Activated CD4-positive, alpha-beta T cell treated with anti-CD3 and anti-CD28 coated beads, Interleukin-2, amount 10 ng/mL, durations not matched to agents 7 days and 5 days (primary cell): Measurements from ENCODE around the gene OR5D14. TPM values are rescaled to one million over a fixed set of nuclear protein-coding genes. Genes with fewer than 3 reads are reported as not detected.

Experiments
- CTCF ChIA-PET: fragments of 350-600 bp; sonication (Branson Sonifier 250); formaldehyde crosslinking; loops from one replicate; lab custom pipeline; 2021; ENCODE audit warnings: antibody characterized with exemption; lab: Charles Lee
- POLR2A ChIA-PET: fragments of 350-600 bp; sonication (Branson Sonifier 250); formaldehyde crosslinking; loops from one replicate; lab custom pipeline; 2021; ENCODE audit warnings: antibody characterized with exemption; lab: Charles Lee
- DNase-seq: peaks from one replicate; pipeline ENCODE4 v3.0.0-alpha.2; 2020
- H3K27ac Mint-ChIP-seq: one replicate; pipeline ENCODE4 v1.8.0; 2021; ENCODE audit warnings: mild to moderate bottlenecking, moderate library complexity, mixed read lengths
- H3K27me3 Mint-ChIP-seq: one replicate; pipeline ENCODE4 v1.8.0; 2021; ENCODE audit warnings: mixed read lengths
- H3K36me3 Mint-ChIP-seq: one replicate; pipeline ENCODE4 v1.8.0; 2021; ENCODE audit warnings: low read depth, mixed read lengths
- H3K4me1 Mint-ChIP-seq: one replicate; pipeline ENCODE4 v1.8.0; 2021; ENCODE audit warnings: mixed read lengths
- H3K4me3 Mint-ChIP-seq: one replicate; pipeline ENCODE4 v1.8.0; 2021; ENCODE audit warnings: mild to moderate bottlenecking, moderate library complexity, mixed read lengths
- H3K9me3 Mint-ChIP-seq: one replicate; pipeline ENCODE4 v1.8.0; 2021; ENCODE audit warnings: mixed read lengths
- total RNA-seq, 2 experiments: library from RNA; stranded (reverse); gene quantifications; one replicate each; pipeline ENCODE4 v1.2.3, GENCODE V29; 2021

The OR5D14 gene
- total RNA-seq = not detected

DNA sequence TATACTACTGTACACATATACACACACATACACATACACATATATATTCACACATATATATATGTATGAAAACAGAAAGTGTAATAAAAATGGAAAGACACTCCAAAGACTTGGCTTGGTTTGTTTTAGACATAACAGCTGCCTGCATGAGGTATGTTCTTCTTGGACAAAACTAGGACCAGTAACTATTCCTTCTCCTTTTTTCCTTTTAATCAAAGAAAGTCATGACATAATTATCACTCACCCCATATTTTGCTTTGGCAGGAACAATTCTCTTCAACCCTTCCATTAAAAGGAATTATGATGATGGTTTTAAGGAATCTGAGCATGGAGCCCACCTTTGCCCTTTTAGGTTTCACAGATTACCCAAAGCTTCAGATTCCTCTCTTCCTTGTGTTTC lies at the start of gene OR5D14:
TSS of gene OR5D14 (plus strand) at position 301 of the 400 bp plus-strand sequence. CDS start at position 301, 0 bp downstream.
- POLR2A ChIA-PET = no interaction called here
- no peak within 1 kb of the TSS for H3K4me3 Mint-ChIP-seq
- CTCF ChIA-PET = no interaction called here

DNA sequence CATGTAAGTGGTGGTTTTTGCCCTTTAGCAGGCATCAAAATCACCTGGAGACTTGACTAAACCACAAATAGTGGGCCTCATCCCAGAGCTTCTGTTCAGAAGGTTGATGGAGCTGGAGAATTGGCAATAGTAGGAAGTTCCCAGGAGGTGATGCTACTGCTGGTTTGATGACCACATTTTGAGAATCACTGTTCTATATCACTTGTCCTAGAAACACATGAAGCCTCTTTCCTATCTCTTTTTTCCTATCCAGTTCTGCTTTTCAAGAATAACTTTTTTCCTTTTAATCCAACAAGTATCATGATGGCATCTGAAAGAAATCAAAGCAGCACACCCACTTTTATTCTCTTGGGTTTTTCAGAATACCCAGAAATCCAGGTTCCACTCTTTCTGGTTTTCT lies 22.2 kb upstream of the OR5D14 start, which contains the start of gene OR5D13:
TSS of gene OR5D13 (plus strand) at position 301 of the 400 bp plus-strand sequence. CDS start at position 301, 0 bp downstream.
- no peaks in the 10 kb centered on the region for H3K27me3 Mint-ChIP-seq
- H3K4me1 Mint-ChIP-seq = no peaks in the 10 kb centered on the region
- H3K4me3 Mint-ChIP-seq = no peak within 1 kb of the TSS
- POLR2A ChIA-PET = no interaction called here
- CTCF ChIA-PET = no interaction called here
- H3K36me3 Mint-ChIP-seq = no peaks in the 10 kb centered on the region
- H3K9me3 Mint-ChIP-seq = peaks cover 14% of the 10 kb centered on the region
- H3K27ac Mint-ChIP-seq = no peak within 1 kb of the TSS
- DNase-seq = no peak

More for the DNA sequence above, at the start of gene OR5D14:
- Mint-ChIP-seq H3K4me1 (no peaks in the 10 kb centered on the region), H3K36me3 (no peaks in the 10 kb centered on the region), H3K27ac (no peak within 1 kb of the TSS), H3K9me3 (peaks cover 17% of the 10 kb centered on the region), H3K27me3 (no peaks in the 10 kb centered on the region)
- no peak for DNase-seq

DNA sequence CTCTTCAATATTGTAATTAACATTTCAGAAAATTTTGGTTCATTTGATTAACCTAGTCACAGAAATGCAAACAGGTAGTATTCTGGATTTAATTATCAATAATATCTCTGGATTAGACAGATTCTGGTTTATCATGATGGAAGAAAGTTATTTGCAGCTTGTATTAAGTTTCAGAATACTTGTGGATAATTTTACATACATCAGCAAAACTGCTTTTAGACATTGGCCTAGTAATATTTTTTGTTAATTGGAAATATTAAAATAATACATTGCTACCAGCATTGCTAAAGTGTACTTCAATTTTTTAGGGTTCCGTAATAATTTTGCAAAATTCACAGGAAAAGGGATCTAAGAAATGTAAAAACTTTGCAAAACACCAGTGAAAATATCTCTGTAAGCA lies 3.8 kb upstream of the OR5D14 start:
- ChIA-PET POLR2A (no interaction called here), CTCF (no interaction called here)
- no peak overlapping the region for H3K4me3 Mint-ChIP-seq
- no peaks in the 10 kb centered on the region for H3K27me3 Mint-ChIP-seq
- no peak overlapping the region for H3K27ac Mint-ChIP-seq
- no peak for DNase-seq
- H3K36me3 Mint-ChIP-seq = no peaks in the 10 kb centered on the region
- peaks cover 17% of the 10 kb centered on the region for H3K9me3 Mint-ChIP-seq
- H3K4me1 Mint-ChIP-seq = no peaks in the 10 kb centered on the region

GRCh38 chr11:55793321-55793720 lies 2.0 kb upstream of the OR5D14 start:
- peaks cover 11% of the 10 kb centered on the region for H3K9me3 Mint-ChIP-seq
- no peak for DNase-seq
- no peaks in the 10 kb centered on the region for H3K4me1 Mint-ChIP-seq
- H3K36me3 Mint-ChIP-seq = no peaks in the 10 kb centered on the region
- H3K27ac Mint-ChIP-seq = no peak overlapping the region
- ChIA-PET POLR2A (no interaction called here), CTCF (no interaction called here)
- H3K4me3 Mint-ChIP-seq = no peak overlapping the region
- no peaks in the 10 kb centered on the region for H3K27me3 Mint-ChIP-seq

DNA sequence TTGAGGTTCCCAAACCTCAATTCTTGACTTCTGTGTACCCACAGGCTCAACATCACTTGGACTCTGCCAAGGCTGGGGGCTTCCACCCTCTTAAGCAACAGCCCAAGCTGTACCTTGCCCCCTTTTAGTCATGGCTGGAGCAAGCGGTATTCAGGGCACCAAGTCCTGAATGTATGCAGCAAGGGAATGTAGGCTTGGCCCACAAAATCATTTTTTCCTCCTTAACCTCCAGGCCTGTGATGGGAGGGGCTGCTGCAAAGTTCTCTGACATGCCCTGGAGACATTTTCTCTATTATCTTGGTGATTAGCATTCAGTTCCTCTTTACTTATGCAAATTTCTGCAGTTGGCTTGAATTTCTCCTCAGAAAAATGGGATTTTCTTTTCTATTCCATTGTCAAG lies 10.9 kb downstream of the OR5D14 start:
- DNase-seq = no peak
- H3K27me3 Mint-ChIP-seq = no peaks in the 10 kb centered on the region
- no peaks in the 10 kb centered on the region for H3K36me3 Mint-ChIP-seq
- H3K4me3 Mint-ChIP-seq = no peak overlapping the region
- POLR2A ChIA-PET = no interaction called here
- H3K9me3 Mint-ChIP-seq = peaks cover 20% of the 10 kb centered on the region
- H3K4me1 Mint-ChIP-seq = no peaks in the 10 kb centered on the region
- CTCF ChIA-PET = no interaction called here
- H3K27ac Mint-ChIP-seq = no peak overlapping the region

DNA sequence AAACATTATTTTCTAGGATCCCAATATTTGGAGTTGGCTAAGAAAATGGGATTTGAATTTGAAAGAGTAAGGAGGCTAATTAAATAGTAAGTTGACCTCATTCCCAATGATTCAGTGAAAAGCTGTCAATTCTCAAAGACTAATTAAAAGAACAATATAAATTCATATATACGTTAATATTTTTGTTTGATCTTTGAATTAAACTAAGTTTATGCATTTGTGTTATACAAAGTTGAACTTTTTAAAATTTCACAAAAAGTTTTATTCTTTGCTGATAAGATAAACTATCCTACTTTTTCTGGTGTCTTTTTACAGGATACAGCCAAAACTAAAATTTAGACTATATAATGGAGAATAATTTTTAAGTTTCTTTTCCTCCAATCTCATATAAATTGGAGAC lies 15.7 kb downstream of the OR5D14 start, which contains the start of gene OR5L1:
TSS of gene OR5L1 (plus strand) at position 301 of the 400 bp plus-strand sequence. CDS start 100 bp downstream, outside the sequence.
- DNase-seq = no peak
- Mint-ChIP-seq H3K4me1 (no peaks in the 10 kb centered on the region), H3K36me3 (no peaks in the 10 kb centered on the region), H3K27me3 (no peaks in the 10 kb centered on the region), H3K9me3 (peaks cover 20% of the 10 kb centered on the region), H3K27ac (no peak within 1 kb of the TSS), H3K4me3 (no peak within 1 kb of the TSS)
- CTCF ChIA-PET = no interaction called here
- POLR2A ChIA-PET = no interaction called here

DNA sequence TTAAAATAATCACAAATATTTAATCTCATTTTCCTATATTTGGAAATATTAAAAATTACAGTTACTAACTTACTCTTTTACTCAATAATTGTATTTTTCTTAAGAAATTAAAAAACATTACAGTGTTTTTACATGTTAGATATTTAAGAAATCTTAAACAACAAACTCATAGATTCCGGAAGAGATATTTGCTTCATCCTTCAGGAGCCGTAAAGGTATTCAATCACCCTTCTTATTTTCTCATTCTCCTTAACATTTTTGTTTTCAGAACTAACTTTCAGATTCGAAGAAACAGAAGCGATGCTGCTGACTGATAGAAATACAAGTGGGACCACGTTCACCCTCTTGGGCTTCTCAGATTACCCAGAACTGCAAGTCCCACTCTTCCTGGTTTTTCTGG lies 24.0 kb downstream of the OR5D14 start, which contains the start of gene OR5D18:
TSS of gene OR5D18 (plus strand) at position 301 of the 400 bp plus-strand sequence. CDS start at position 301, 0 bp downstream.
- Mint-ChIP-seq H3K27me3 (no peaks in the 10 kb centered on the region), H3K27ac (no peak within 1 kb of the TSS), H3K4me3 (no peak within 1 kb of the TSS), H3K4me1 (no peaks in the 10 kb centered on the region), H3K9me3 (peaks cover 16% of the 10 kb centered on the region), H3K36me3 (no peaks in the 10 kb centered on the region)
- no peak for DNase-seq
- ChIA-PET POLR2A (no interaction called here), CTCF (no interaction called here)

GRCh38 chr11:55826919-55827318 lies 31.6 kb downstream of the OR5D14 start, which contains the start of gene OR5L2:
Gene OR5L2 (plus strand): TSS chr11:55827219. CDS start chr11:55827219, 0 bp downstream.
- no peaks in the 10 kb centered on the region for H3K36me3 Mint-ChIP-seq
- DNase-seq = no peak
- no peak within 1 kb of the TSS for H3K4me3 Mint-ChIP-seq
- ChIA-PET POLR2A (no interaction called here), CTCF (no interaction called here)
- no peaks in the 10 kb centered on the region for H3K27me3 Mint-ChIP-seq
- peaks cover 11% of the 10 kb centered on the region for H3K9me3 Mint-ChIP-seq
- no peak within 1 kb of the TSS for H3K27ac Mint-ChIP-seq
- H3K4me1 Mint-ChIP-seq = no peaks in the 10 kb centered on the region

GRCh38 chr11:55838452-55838851 lies 43.1 kb downstream of the OR5D14 start, which contains the start of gene OR5D16:
Gene OR5D16 (plus strand): TSS chr11:55838752. CDS start chr11:55838752, 0 bp downstream.
- no peak for DNase-seq
- H3K4me3 Mint-ChIP-seq = no peak within 1 kb of the TSS
- CTCF ChIA-PET = no interaction called here
- no peaks in the 10 kb centered on the region for H3K36me3 Mint-ChIP-seq
- peaks cover 18% of the 10 kb centered on the region for H3K9me3 Mint-ChIP-seq
- no peaks in the 10 kb centered on the region for H3K27me3 Mint-ChIP-seq
- no peak within 1 kb of the TSS for H3K27ac Mint-ChIP-seq
- POLR2A ChIA-PET = no interaction called here
- H3K4me1 Mint-ChIP-seq = no peaks in the 10 kb centered on the region

Other genes with a start within 250 kb of the OR5D14 start
- not detected for gene OR4C15, start 241.1 kb upstream of the OR5D14 start, total RNA-seq
- gene OR4C16, start 223.4 kb upstream of the OR5D14 start, total RNA-seq = not detected
- gene OR4C11, start 187.9 kb upstream of the OR5D14 start, total RNA-seq = not detected
- gene OR4P4, start 160.4 kb upstream of the OR5D14 start, total RNA-seq = not detected
- gene OR4S2, start 147.2 kb upstream of the OR5D14 start, total RNA-seq = not detected
- gene OR4C6, start 133.4 kb upstream of the OR5D14 start, total RNA-seq = not detected
- gene OR5D13, start 22.1 kb upstream of the OR5D14 start, total RNA-seq = not detected
- gene OR5L1, start 15.8 kb downstream of the OR5D14 start, total RNA-seq = not detected
- not detected for gene OR5D18, start 24.1 kb downstream of the OR5D14 start, total RNA-seq
- gene OR5L2, start 31.7 kb downstream of the OR5D14 start, total RNA-seq = not detected
- gene OR5D16, start 43.2 kb downstream of the OR5D14 start, total RNA-seq = not detected
- gene TRIM51, start 87.7 kb downstream of the OR5D14 start, total RNA-seq = not detected
- gene OR5W2, start 119.0 kb downstream of the OR5D14 start, total RNA-seq = not detected
- not detected for gene OR5I1, start 140.8 kb downstream of the OR5D14 start, total RNA-seq
- not detected for gene OR10AG1, start 174.4 kb downstream of the OR5D14 start, total RNA-seq
- gene OR5F1, start 199.1 kb downstream of the OR5D14 start, total RNA-seq = not detected
- gene OR5AS1, start 232.1 kb downstream of the OR5D14 start, total RNA-seq = not detected